Neural cell (in vitro differentiated cells): Measurements from ENCODE around the gene MTERF1. TPM values are rescaled to one million over a fixed set of nuclear protein-coding genes. Genes with fewer than 3 reads are reported as not detected.

Experiments
- H2AFZ ChIP-seq: fragments of 200-600, 300-800 bp; sonication (generic), shearing (Covaris generic); 2 replicates; pipeline ENCODE4 v1.6.0; 2014; ENCODE audit warnings: low read depth, mild to moderate bottlenecking, antibody characterized with exemption, low read length, moderate library complexity
- H3F3A ChIP-seq: fragments of 200-600 bp; shearing (Covaris generic); 2 replicates; pipeline ENCODE4 v1.6.1; 2016; ENCODE audit warnings: mild to moderate bottlenecking, moderate library complexity, mixed read lengths, antibody characterized with exemption, low read length; ENCODE audit not compliant: insufficient read depth, poor library complexity, severe bottlenecking
- H3K27ac ChIP-seq: fragments of 200-600, 300-800 bp; sonication (generic), shearing (Covaris generic); 2 replicates; pipeline ENCODE4 v1.5.1; 2014; ENCODE audit warnings: mild to moderate bottlenecking, low read length, moderate library complexity
- H3K27me3 ChIP-seq: fragments of 300-800, 200-600 bp; sonication (generic), shearing (Covaris generic); 2 replicates; pipeline ENCODE4 v1.6.0; 2014; ENCODE audit warnings: mild to moderate bottlenecking, low read depth, low read length, moderate library complexity; ENCODE audit not compliant: insufficient read depth
- H3K36me3 ChIP-seq: fragments of 300-800, 200-600 bp; sonication (generic), shearing (Covaris generic); 2 replicates; pipeline ENCODE4 v1.5.1; 2014; ENCODE audit warnings: mild to moderate bottlenecking, antibody characterized with exemption, low read length, moderate library complexity; ENCODE audit not compliant: insufficient read depth
- H3K4me2 ChIP-seq: fragments of 300-800, 200-600 bp; sonication (generic), shearing (Covaris generic); 2 replicates; pipeline ENCODE4 v1.6.0; 2014; ENCODE audit warnings: mild to moderate bottlenecking, low read length
- H3K4me3 ChIP-seq: fragments of 300-800, 200-600 bp; sonication (generic), shearing (Covaris generic); 2 replicates; pipeline ENCODE4 v1.5.1; 2014; ENCODE audit warnings: mild to moderate bottlenecking, low read length, moderate library complexity
- H3K79me2 ChIP-seq: fragments of 200-600 bp; shearing (Covaris generic); replicated peaks from 2 replicates; pipeline ENCODE4 v1.6.0; 2014; ENCODE audit warnings: mild to moderate bottlenecking, low read length, moderate library complexity; ENCODE audit not compliant: insufficient read depth
- H3K9ac ChIP-seq: fragments of 300-800, 200-600 bp; sonication (generic), shearing (Covaris generic); 2 replicates; pipeline ENCODE4 v1.6.1; 2016; ENCODE audit warnings: mild to moderate bottlenecking, low read length, mixed read lengths
- H3K9me2 ChIP-seq: fragments of 200-600 bp; shearing (Covaris generic); 2 replicates; pipeline ENCODE4 v1.6.1; 2016; ENCODE audit warnings: mild to moderate bottlenecking, low read length, mixed read lengths; ENCODE audit not compliant: insufficient read depth
- H3K9me3 ChIP-seq: fragments of 200-600, 300-800 bp; sonication (generic), shearing (Covaris generic); 2 replicates; pipeline ENCODE4 v1.6.1; 2016; ENCODE audit warnings: mild to moderate bottlenecking, mixed run types, low read length, moderate library complexity, mixed read lengths
- H4K20me1 ChIP-seq: fragments of 200-600 bp; shearing (Covaris generic); 2 replicates; pipeline ENCODE4 v1.6.1; 2016; ENCODE audit warnings: mild to moderate bottlenecking, mixed run types; ENCODE audit not compliant: insufficient read depth
- CTCF ChIP-seq: fragments of 450-650 bp; IDR thresholded peaks from 2 replicates; pipeline ENCODE4 v1.5.1; 2014; ENCODE audit warnings: antibody characterized with exemption, mild to moderate bottlenecking, moderate library complexity; ENCODE audit not compliant: poor library complexity, severe bottlenecking
- EP300 ChIP-seq: fragments of 450-650 bp; conservative IDR thresholded peaks from 2 replicates; pipeline ENCODE4 v1.6.1; 2014; ENCODE audit warnings: antibody characterized with exemption, mild to moderate bottlenecking, moderate library complexity; ENCODE audit not compliant: poor library complexity, severe bottlenecking
- EZH2 ChIP-seq: fragments of 200-600, 300-800 bp; shearing (Covaris generic), sonication (generic); IDR thresholded peaks from 2 replicates; pipeline ENCODE4 v1.6.1; 2014; ENCODE audit warnings: antibody characterized with exemption, low read length, borderline replicate concordance, mild to moderate bottlenecking; ENCODE audit not compliant: insufficient read depth, poor library complexity, severe bottlenecking
- MXI1 ChIP-seq: fragments of 450-650 bp; conservative IDR thresholded peaks from 2 replicates; pipeline ENCODE4 v1.6.1; 2014; ENCODE audit warnings: antibody characterized with exemption, mild to moderate bottlenecking; ENCODE audit not compliant: poor library complexity, severe bottlenecking
- POLR2AphosphoS5 ChIP-seq: IDR thresholded peaks from 2 replicates; pipeline ENCODE4 v1.6.1; 2012
- RAD21 ChIP-seq: fragments of 450-650 bp; conservative IDR thresholded peaks from 2 replicates; pipeline ENCODE4 v1.6.1; 2014; ENCODE audit warnings: antibody characterized with exemption, mild to moderate bottlenecking, moderate library complexity
- REST ChIP-seq: IDR thresholded peaks from 2 replicates; pipeline ENCODE4 v1.6.1; 2012; ENCODE audit warnings: borderline replicate concordance
- SMC3 ChIP-seq: fragments of 450-650 bp; conservative IDR thresholded peaks from 2 replicates; pipeline ENCODE4 v1.6.1; 2014; ENCODE audit warnings: antibody characterized with exemption, mild to moderate bottlenecking, moderate library complexity; ENCODE audit not compliant: poor library complexity
- TAF1 ChIP-seq: IDR thresholded peaks from 2 replicates; pipeline ENCODE4 v1.6.1; 2012; ENCODE audit warnings: low read depth
- polyA plus RNA-seq: library from polyadenylated mRNA; depleted of rRNA; stranded (reverse); fragments of >200 nt; gene quantifications from 2 replicates; pipeline ENCODE4 v1.2.3, GENCODE V29; 2014

The MTERF1 gene
- polyA plus RNA-seq, 1 donor from 2014 or later, result 22.9 TPM

GRCh38 chr7:91880016-91880412 is 488 bp downstream of the MTERF1 start:
- H3K36me3 ChIP-seq, result no peaks in the 10 kb centered on the region
- H3K9me3 ChIP-seq, result no peaks in the 10 kb centered on the region
- H4K20me1 ChIP-seq, result no peaks in the 10 kb centered on the region
- H3K27ac ChIP-seq, result peak overlapping the region; percentile 66
- no peaks in the 10 kb centered on the region for H3F3A ChIP-seq
- H3K27me3 ChIP-seq, result no peaks in the 10 kb centered on the region
- peak overlapping the region; percentile 85 for H3K4me3 ChIP-seq
- peak overlapping the region; percentile 71 for H3K9ac ChIP-seq
- H3K9me2 ChIP-seq, result no peaks in the 10 kb centered on the region
- TF ChIP-seq EP300 (no peak), REST (no peak), MXI1 (no peak), EZH2 (no peak), RAD21 (no peak), POLR2AphosphoS5 (no peak), TAF1 (no peak), SMC3 (no peak), CTCF (no peak)
- H3K4me2 ChIP-seq, result peak overlapping the region; percentile 85
- peaks cover 23% of the 10 kb centered on the region for H3K79me2 ChIP-seq
- peak overlapping the region; percentile 78 for H2AFZ ChIP-seq

- no peaks in the 10 kb centered on the region for H3K9me2 ChIP-seq
- no peak overlapping the region for H3K4me3 ChIP-seq
- no peak overlapping the region for H2AFZ ChIP-seq
- TF ChIP-seq POLR2AphosphoS5, result no peak
- no peak for TF ChIP-seq EP300
- no peak for TF ChIP-seq TAF1
- peaks cover 23% of the 10 kb centered on the region for H3K79me2 ChIP-seq
- H3K9me3 ChIP-seq, result no peaks in the 10 kb centered on the region
- H3K9ac ChIP-seq, result no peak overlapping the region
- H3K27ac ChIP-seq, result no peak overlapping the region
- H3K36me3 ChIP-seq, result peaks cover 12% of the 10 kb centered on the region
- H3K4me2 ChIP-seq, result no peak overlapping the region
- H3F3A ChIP-seq, result no peaks in the 10 kb centered on the region
- no peaks in the 10 kb centered on the region for H4K20me1 ChIP-seq
- H3K27me3 ChIP-seq, result no peaks in the 10 kb centered on the region
Observed at GRCh38 chr7:91876391-91877133, 3.9 kb downstream of the MTERF1 start.
